Astrocyte (in vitro differentiated cells and primary cell): ENCODE data around the gene NOS1AP.

Experiments used
- CTCF ChIP-seq: IDR thresholded peaks from 2 replicates; pipeline ENCODE4 v1.5.1; 2011; ENCODE audit warnings: low read depth, mild to moderate bottlenecking, inconsistent platforms, low read length, moderate library complexity; ENCODE audit not compliant: insufficient read depth
- EZH2 ChIP-seq: IDR thresholded peaks from 2 replicates; pipeline ENCODE4 v1.6.1; 2012; ENCODE audit warnings: mild to moderate bottlenecking, low read length, inconsistent platforms; ENCODE audit not compliant: insufficient read depth

- TF ChIP-seq CTCF (no peak), EZH2 (no peak)
Measured at GRCh38 chr1:162374406-162374805, 304.9 kb downstream of the NOS1AP start.
